Measurements from ENCODE around the gene USP33. TPM values are rescaled to one million over a fixed set of nuclear protein-coding genes. Genes with fewer than 3 reads are reported as not detected.

The USP33 gene
- total and polyA plus RNA-seq, 3 donors (not counting 1 experiment from before 2014, with no cell fraction given) = 19.3 to 55.8 (median 41.0) TPM

Other genes with a start within 250 kb of the USP33 start
- 10 to 100 TPM; 51.5 to 57.5 TPM for gene ZZZ3, start 77.2 kb downstream of the USP33 start, total RNA-seq
- 14.2 TPM for gene ZZZ3, start 77.2 kb downstream of the USP33 start, polyA plus RNA-seq
- 10 to 100 TPM; 15.2 to 16.6 TPM for gene MIGA1, start 19.8 kb upstream of the USP33 start, total RNA-seq
- 3.9 TPM for gene MIGA1, start 19.8 kb upstream of the USP33 start, polyA plus RNA-seq
- 1 to 10 TPM; 6.3 to 8.2 TPM for gene NEXN, start 128.8 kb upstream of the USP33 start, total RNA-seq
- gene NEXN, start 128.8 kb upstream of the USP33 start, polyA plus RNA-seq = 1.3 TPM
- 100 to 1,000 TPM in 1 of 2 donors, 10 to 100 TPM in 1; 85.9 to 113 TPM for gene FUBP1, start 219.2 kb upstream of the USP33 start, total RNA-seq
- gene FUBP1, start 219.2 kb upstream of the USP33 start, polyA plus RNA-seq = 85.4 TPM
- 10 to 100 TPM; 15.6 to 25.3 TPM for gene DNAJB4, start 245.1 kb upstream of the USP33 start, total RNA-seq
- gene DNAJB4, start 245.1 kb upstream of the USP33 start, polyA plus RNA-seq = 6.2 TPM

Data from mammary epithelial cell (primary cell).